WTC11 (cell line): Measurements from ENCODE around the gene ASB8. TPM values are rescaled to one million over a fixed set of nuclear protein-coding genes. Genes with fewer than 3 reads are reported as not detected.

ENCODE experiments used
- ATAC-seq: fragments of 200-7000 bp; cut with Tn5 transposase; 2 replicates; pipeline ENCODE4 v1.10.0; 2021; ENCODE audit warnings: mild to moderate bottlenecking, moderate library complexity
- CTCF ChIA-PET: fragments of 300-600 bp; sonication (Branson Sonifier 250); formaldehyde crosslinking; loops from one replicate; lab custom pipeline; 2021; ENCODE audit warnings: antibody characterized with exemption; lab: Charles Lee
- POLR2A ChIA-PET: fragments of 350-600 bp; sonication (Branson Sonifier 250); formaldehyde crosslinking; loops from one replicate; lab custom pipeline; 2021; ENCODE audit warnings: antibody characterized with exemption; lab: Charles Lee
- DNase-seq: peaks from one replicate; pipeline ENCODE4 v3.0.0; 2021; ENCODE audit warnings: low spot score
- H3K27ac Mint-ChIP-seq: 2 replicates; pipeline ENCODE4 v1.8.0; 2021; ENCODE audit warnings: mixed read lengths
- H3K27me3 Mint-ChIP-seq: 2 replicates; pipeline ENCODE4 v1.8.0; 2021; ENCODE audit warnings: low read depth, mild to moderate bottlenecking, moderate library complexity, mixed read lengths
- H3K36me3 Mint-ChIP-seq: 2 replicates; pipeline ENCODE4 v1.8.0; 2021; ENCODE audit warnings: mixed read lengths
- H3K4me1 Mint-ChIP-seq: 2 replicates; pipeline ENCODE4 v1.8.0; 2022; ENCODE audit warnings: mixed read lengths
- H3K4me3 Mint-ChIP-seq: 2 replicates; pipeline ENCODE4 v1.8.0; 2021; ENCODE audit warnings: mild to moderate bottlenecking, moderate library complexity, mixed read lengths
- H3K9me3 Mint-ChIP-seq: 2 replicates; pipeline ENCODE4 v1.8.0; 2021; ENCODE audit warnings: mixed read lengths
- ATF1 ChIP-seq: sonication (generic); formaldehyde crosslinking; IDR thresholded peaks from 2 replicates; pipeline ENCODE4 v1.8.1; 2023; ENCODE audit warnings: mild to moderate bottlenecking, moderate library complexity, missing genetic modification reagents
- E2F1 ChIP-seq: sonication (generic); formaldehyde crosslinking; IDR thresholded peaks from 2 replicates; pipeline ENCODE4 v1.8.0; 2022; ENCODE audit warnings: mild to moderate bottlenecking, missing genetic modification reagents
- E2F4 ChIP-seq: sonication (generic); formaldehyde crosslinking; IDR thresholded peaks from 2 replicates; pipeline ENCODE4 v1.8.1; 2022; ENCODE audit warnings: low read depth, mild to moderate bottlenecking, moderate library complexity, missing genetic modification reagents, borderline replicate concordance
- ETV6 ChIP-seq: sonication (generic); formaldehyde crosslinking; IDR thresholded peaks from 2 replicates; pipeline ENCODE4 v1.8.1; 2022; ENCODE audit warnings: mild to moderate bottlenecking, missing genetic modification reagents
- JUN ChIP-seq: sonication (generic); formaldehyde crosslinking; IDR thresholded peaks from 2 replicates; pipeline ENCODE4 v1.8.0; 2023; ENCODE audit warnings: mild to moderate bottlenecking, missing genetic modification reagents
- MLX ChIP-seq: sonication (generic); formaldehyde crosslinking; IDR thresholded peaks from 2 replicates; pipeline ENCODE4 v1.8.1; 2023; ENCODE audit warnings: mild to moderate bottlenecking, missing genetic modification reagents, moderate library complexity
- NFE2L1 ChIP-seq: sonication (generic); formaldehyde crosslinking; IDR thresholded peaks from 2 replicates; pipeline ENCODE4 v1.8.1; 2023; ENCODE audit warnings: missing genetic modification reagents
- NFYB ChIP-seq: sonication (generic); formaldehyde crosslinking; conservative IDR thresholded peaks from 2 replicates; pipeline ENCODE4 v1.8.0; 2022; ENCODE audit warnings: low read depth, missing genetic modification reagents
- NR3C1 ChIP-seq: sonication (generic); formaldehyde crosslinking; conservative IDR thresholded peaks from 2 replicates; pipeline ENCODE4 v1.8.1; 2023; ENCODE audit warnings: low read depth, mild to moderate bottlenecking, missing genetic modification reagents
- SMAD3 ChIP-seq: sonication (generic); formaldehyde crosslinking; IDR thresholded peaks from 2 replicates; pipeline ENCODE4 v1.8.0; 2022; ENCODE audit warnings: missing genetic modification reagents, mild to moderate bottlenecking, borderline replicate concordance
- ZNF121 ChIP-seq: sonication (generic); formaldehyde crosslinking; IDR thresholded peaks from 2 replicates; pipeline ENCODE4 v1.8.0; 2023; ENCODE audit warnings: missing genetic modification reagents
- ZNF219 ChIP-seq: sonication (generic); formaldehyde crosslinking; IDR thresholded peaks from 2 replicates; pipeline ENCODE4 v1.8.0; 2023; ENCODE audit warnings: missing genetic modification reagents, mild to moderate bottlenecking, borderline replicate concordance
- ZNF232 ChIP-seq: sonication (generic); formaldehyde crosslinking; IDR thresholded peaks from 2 replicates; pipeline ENCODE4 v1.8.0; 2022; ENCODE audit warnings: mild to moderate bottlenecking, missing genetic modification reagents
- ZNF425 ChIP-seq: fragments of 250-450 bp; sonication (Bioruptor Pico); conservative IDR thresholded peaks from 2 replicates; pipeline ENCODE4 v1.9.0; 2021; ENCODE audit warnings: mild to moderate bottlenecking
- ZNF671 ChIP-seq: fragments of 250-450 bp; sonication (Bioruptor Pico); IDR thresholded peaks from 2 replicates; pipeline ENCODE4 v1.8.0; 2021; ENCODE audit warnings: mild to moderate bottlenecking
- total RNA-seq: library from RNA; stranded (reverse); gene quantifications from 3 replicates; pipeline ENCODE4 v1.2.3, GENCODE V29; 2021
- TF ChIP-seq, protein P1 (sequence below): sonication (generic); formaldehyde crosslinking; IDR thresholded peaks from 2 replicates; pipeline ENCODE4 v1.8.0; 2022; ENCODE audit warnings: mild to moderate bottlenecking, missing genetic modification reagents
- TF ChIP-seq, protein P2 (sequence below): sonication (generic); formaldehyde crosslinking; IDR thresholded peaks from 2 replicates; pipeline ENCODE4 v1.8.0; 2022; ENCODE audit warnings: missing genetic modification reagents
- TF ChIP-seq, protein P3 (sequence below): sonication (generic); formaldehyde crosslinking; IDR thresholded peaks from 2 replicates; pipeline ENCODE4 v1.8.1; 2022; ENCODE audit warnings: missing genetic modification reagents, borderline replicate concordance
- TF ChIP-seq, protein P4 (sequence below): fragments of 250-450 bp; sonication (Bioruptor Pico); IDR thresholded peaks from 2 replicates; pipeline ENCODE4 v2.1.2; 2022; ENCODE audit warnings: mild to moderate bottlenecking, moderate library complexity

ASB8 gene
- total RNA-seq, 1 experiment from 2014 or later: 7.4 TPM

- TF ChIP-seq, protein P1, sequence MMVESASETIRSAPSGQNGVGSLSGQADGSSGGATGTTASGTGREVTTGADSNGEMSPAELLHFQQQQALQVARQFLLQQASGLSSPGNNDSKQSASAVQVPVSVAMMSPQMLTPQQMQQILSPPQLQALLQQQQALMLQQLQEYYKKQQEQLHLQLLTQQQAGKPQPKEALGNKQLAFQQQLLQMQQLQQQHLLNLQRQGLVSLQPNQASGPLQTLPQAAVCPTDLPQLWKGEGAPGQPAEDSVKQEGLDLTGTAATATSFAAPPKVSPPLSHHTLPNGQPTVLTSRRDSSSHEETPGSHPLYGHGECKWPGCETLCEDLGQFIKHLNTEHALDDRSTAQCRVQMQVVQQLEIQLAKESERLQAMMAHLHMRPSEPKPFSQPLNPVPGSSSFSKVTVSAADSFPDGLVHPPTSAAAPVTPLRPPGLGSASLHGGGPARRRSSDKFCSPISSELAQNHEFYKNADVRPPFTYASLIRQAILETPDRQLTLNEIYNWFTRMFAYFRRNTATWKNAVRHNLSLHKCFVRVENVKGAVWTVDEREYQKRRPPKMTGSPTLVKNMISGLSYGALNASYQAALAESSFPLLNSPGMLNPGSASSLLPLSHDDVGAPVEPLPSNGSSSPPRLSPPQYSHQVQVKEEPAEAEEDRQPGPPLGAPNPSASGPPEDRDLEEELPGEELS (CRISPR knock-in tag): no peak
- TF ChIP-seq ATF1 (CRISPR knock-in tag) (no peak), E2F1 (no peak)
These were observed 25.3 kb upstream of the ASB8 start (continued) for GRCh38 chr12:48182631-48183030.

DNA sequence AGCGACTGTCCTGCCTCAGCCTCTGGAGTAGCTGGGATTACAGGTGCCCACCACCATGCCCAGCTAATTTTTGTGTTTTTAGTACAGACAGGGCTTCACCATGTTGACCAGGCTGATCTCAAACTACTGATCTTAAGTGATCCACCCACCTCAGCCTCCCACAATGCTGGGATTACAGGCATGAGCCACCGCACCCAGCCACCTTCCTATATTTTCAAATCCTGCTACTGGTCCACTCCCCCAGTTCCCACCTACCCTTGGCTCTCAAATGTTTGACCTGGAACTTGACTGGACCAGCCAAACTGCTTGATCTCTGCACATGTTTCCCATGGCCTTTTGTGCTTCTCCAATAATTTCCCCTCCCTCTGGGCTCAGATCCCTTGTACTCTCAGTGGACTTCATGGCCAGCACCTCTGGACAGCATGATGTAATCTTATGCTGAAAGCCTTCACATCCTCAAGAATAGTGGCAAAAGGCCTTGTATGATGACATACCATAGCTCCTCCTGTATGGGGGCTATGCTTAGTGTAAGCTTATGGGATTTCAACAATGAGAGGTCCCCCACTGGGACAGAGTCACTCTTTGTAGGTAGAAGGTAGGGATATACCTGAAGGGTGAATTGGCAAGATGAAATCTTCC is 23.7 kb upstream of the ASB8 start:
- DNase-seq: no peak
- POLR2A ChIA-PET: no interaction called here
- ATAC-seq: no peak
- Mint-ChIP-seq H3K9me3 (no peaks in the 10 kb centered on the region), H3K27ac (no peak overlapping the region), H3K4me3 (no peak overlapping the region), H3K4me1 (peaks cover 43% of the 10 kb centered on the region), H3K27me3 (peaks cover 79% of the 10 kb centered on the region), H3K36me3 (no peaks in the 10 kb centered on the region)
- CTCF ChIA-PET: interaction anchor here (1.2 kb wide), 2 partner anchors 17 to 276 kb away, joined by 3 to 6 read pairs; partner anchors contain the start of gene VDR
- no peak for TF ChIP-seq ZNF232
- no peak for TF ChIP-seq MLX (CRISPR knock-in tag)
- no peak for TF ChIP-seq NR3C1 (CRISPR knock-in tag)
- no peak for TF ChIP-seq NFE2L1 (CRISPR knock-in tag)
- TF ChIP-seq ZNF121 (CRISPR knock-in tag): no peak
- TF ChIP-seq NFYB (CRISPR knock-in tag): no peak
- TF ChIP-seq E2F4: no peak
- TF ChIP-seq ZNF671: no peak
- TF ChIP-seq SMAD3: no peak
- TF ChIP-seq ZNF219 (CRISPR knock-in tag): no peak
- no peak for TF ChIP-seq JUN (CRISPR knock-in tag)

GRCh38 chr12:48180424-48180823 is 23.1 kb upstream of the ASB8 start:
- peaks cover 43% of the 10 kb centered on the region for H3K4me1 Mint-ChIP-seq
- peaks cover 73% of the 10 kb centered on the region for H3K27me3 Mint-ChIP-seq
- ChIA-PET CTCF (interaction anchor here (1.2 to 1.8 kb wide), 2 partner anchors 9 to 231 kb away, joined by 3 to 4 read pairs; no protein-coding TSS in a partner anchor), POLR2A (no interaction called here)
- H3K27ac Mint-ChIP-seq: no peak overlapping the region
- no peak for DNase-seq
- ATAC-seq: no peak
- H3K36me3 Mint-ChIP-seq: no peaks in the 10 kb centered on the region
- no peaks in the 10 kb centered on the region for H3K9me3 Mint-ChIP-seq
- H3K4me3 Mint-ChIP-seq: no peak overlapping the region
- TF ChIP-seq ETV6 (CRISPR knock-in tag) (no peak), ZNF425 (CRISPR knock-in tag) (no peak)
- TF ChIP-seq, protein P2, sequence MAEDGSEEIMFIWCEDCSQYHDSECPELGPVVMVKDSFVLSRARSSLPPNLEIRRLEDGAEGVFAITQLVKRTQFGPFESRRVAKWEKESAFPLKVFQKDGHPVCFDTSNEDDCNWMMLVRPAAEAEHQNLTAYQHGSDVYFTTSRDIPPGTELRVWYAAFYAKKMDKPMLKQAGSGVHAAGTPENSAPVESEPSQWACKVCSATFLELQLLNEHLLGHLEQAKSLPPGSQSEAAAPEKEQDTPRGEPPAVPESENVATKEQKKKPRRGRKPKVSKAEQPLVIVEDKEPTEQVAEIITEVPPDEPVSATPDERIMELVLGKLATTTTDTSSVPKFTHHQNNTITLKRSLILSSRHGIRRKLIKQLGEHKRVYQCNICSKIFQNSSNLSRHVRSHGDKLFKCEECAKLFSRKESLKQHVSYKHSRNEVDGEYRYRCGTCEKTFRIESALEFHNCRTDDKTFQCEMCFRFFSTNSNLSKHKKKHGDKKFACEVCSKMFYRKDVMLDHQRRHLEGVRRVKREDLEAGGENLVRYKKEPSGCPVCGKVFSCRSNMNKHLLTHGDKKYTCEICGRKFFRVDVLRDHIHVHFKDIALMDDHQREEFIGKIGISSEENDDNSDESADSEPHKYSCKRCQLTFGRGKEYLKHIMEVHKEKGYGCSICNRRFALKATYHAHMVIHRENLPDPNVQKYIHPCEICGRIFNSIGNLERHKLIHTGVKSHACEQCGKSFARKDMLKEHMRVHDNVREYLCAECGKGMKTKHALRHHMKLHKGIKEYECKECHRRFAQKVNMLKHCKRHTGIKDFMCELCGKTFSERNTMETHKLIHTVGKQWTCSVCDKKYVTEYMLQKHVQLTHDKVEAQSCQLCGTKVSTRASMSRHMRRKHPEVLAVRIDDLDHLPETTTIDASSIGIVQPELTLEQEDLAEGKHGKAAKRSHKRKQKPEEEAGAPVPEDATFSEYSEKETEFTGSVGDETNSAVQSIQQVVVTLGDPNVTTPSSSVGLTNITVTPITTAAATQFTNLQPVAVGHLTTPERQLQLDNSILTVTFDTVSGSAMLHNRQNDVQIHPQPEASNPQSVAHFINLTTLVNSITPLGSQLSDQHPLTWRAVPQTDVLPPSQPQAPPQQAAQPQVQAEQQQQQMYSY (CRISPR knock-in tag): no peak
- TF ChIP-seq, protein P3, sequence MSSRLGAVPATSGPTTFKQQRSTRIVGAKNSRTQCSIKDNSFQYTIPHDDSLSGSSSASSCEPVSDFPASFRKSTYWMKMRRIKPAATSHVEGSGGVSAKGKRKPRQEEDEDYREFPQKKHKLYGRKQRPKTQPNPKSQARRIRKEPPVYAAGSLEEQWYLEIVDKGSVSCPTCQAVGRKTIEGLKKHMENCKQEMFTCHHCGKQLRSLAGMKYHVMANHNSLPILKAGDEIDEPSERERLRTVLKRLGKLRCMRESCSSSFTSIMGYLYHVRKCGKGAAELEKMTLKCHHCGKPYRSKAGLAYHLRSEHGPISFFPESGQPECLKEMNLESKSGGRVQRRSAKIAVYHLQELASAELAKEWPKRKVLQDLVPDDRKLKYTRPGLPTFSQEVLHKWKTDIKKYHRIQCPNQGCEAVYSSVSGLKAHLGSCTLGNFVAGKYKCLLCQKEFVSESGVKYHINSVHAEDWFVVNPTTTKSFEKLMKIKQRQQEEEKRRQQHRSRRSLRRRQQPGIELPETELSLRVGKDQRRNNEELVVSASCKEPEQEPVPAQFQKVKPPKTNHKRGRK (CRISPR knock-in tag): 0 out of 2 replicates have a peak, but pooled peaks have one; percentile 68
- TF ChIP-seq, protein P4, sequence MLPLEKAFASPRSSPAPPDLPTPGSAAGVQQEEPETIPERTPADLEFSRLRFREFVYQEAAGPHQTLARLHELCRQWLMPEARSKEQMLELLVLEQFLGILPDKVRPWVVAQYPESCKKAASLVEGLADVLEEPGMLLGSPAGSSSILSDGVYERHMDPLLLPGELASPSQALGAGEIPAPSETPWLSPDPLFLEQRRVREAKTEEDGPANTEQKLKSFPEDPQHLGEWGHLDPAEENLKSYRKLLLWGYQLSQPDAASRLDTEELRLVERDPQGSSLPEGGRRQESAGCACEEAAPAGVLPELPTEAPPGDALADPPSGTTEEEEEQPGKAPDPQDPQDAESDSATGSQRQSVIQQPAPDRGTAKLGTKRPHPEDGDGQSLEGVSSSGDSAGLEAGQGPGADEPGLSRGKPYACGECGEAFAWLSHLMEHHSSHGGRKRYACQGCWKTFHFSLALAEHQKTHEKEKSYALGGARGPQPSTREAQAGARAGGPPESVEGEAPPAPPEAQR (CRISPR knock-in tag): no peak
